Activated CD8-positive, alpha-beta memory T cell treated with anti-CD3 and anti-CD28 coated beads for 4 hours (primary cell): ENCODE results near the gene ELF5.
A peak's percentile ranks its signal among the peaks of the same experiment; 100 is the strongest.

Source experiments
- DNase-seq, 2 donors: peaks; one replicate each; pipeline ENCODE4 v3.0.0-alpha.2; 2020; ENCODE audit warnings: low read depth in 2 of 2

Gene ELF5

DNA sequence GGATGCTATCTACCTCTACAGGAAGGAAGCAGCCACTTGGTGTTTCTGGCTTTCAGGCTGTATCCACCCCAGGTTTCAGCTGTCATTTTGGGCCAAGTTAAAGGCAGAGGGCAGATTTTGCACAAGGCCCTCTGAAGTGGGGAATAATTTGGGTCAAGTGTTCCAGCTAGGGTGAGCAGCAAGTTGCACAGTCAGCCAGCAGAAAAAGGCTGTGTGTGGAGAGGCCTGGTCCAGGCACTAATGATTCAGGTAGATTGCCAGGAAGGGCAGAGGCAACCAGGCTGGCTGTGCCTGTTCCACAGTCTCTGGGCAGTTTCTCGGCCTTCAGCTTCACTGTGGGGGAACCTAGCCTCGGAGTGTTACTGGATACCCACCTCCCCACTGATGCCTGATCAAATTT is 8.6 kb upstream of the ELF5 start:
- no peak for DNase-seq

DNA sequence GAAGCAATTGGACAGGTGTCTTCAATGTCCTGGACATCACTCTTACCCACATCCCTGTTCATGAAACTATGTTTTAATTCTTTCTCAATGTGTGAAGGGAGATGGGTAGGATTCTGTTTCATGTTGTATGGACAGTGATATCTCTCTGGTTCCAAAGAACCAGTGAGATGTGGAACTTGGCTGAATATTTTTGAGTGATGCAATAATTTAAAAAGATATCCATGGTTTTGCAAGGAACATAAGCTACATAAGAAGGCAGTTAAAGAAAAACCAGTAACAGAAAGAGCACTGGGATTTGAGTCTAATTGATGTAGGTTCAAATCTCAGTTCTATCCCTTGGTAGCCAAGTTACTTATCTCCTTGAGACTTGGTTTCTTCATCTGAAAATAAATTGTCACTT is 7.7 kb upstream of the ELF5 start:
- DNase-seq, result no peak

DNA sequence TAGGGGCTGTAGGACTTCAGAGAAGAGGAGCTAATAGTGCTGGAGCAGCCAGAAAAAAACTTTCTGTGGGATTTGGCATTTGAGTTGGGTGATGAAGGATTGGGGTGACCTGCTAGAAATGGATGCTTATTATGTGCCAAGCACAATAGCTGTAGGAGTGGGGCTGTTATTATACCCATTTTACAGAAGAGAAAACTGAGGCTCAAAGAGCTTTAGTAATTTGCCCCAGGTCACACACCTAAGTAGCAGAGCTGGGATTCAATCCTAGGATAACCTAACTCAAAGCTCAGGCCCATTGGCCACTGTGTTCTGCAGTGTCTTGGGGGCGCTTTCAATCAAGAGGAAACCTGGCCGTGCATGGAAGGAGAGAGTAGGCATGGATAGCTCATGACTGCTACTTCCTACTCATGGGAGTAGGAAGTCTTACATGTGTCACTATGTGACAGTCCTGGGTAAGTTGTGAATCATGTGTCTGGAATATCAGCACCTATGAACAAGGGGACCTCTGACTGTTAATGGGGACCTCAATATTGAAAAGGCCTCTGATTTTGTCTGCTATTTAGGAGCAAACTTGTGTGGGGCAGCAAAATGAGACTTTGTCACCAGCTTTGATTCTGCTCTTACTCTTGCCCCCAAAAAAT is 6.1 kb upstream of the ELF5 start:
- DNase-seq, result no peak

DNA sequence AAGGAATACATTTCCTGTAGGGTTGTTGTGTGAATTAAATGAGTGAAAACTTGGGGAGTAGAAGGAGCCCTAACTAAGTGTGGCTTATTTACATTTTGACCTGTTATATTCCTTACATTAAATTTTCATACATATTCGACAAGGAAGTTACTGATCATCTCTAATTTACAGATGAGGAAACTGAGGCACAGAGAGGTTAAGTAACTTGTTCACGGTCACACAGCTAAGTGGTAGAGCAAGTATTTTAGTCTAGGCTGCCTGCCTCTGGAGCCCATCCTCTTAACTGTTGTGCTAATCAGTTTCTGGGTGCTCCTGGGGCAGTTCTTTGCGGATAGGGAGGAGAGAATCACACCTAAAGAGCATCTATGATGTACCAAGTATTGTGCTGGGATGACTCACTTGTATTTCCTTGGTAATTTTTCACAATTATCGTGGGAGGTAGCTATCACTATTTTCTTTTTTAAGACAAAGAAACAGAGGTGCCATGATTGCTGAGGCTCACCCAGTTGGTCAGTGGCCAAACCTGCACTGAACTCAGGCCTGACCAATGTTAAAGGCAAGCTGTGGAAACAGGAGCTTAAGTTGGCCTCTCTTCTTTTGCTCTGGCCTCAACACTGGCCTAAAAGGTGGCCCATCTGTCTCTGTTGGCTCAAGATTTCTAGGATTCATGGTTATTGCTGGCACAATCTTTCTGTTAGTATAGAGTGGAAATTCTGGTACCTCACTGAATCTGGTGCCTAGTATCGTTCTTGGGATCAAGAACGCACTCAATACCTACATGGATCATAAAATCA is 2.9 kb upstream of the ELF5 start:
- no peak for DNase-seq

DNA sequence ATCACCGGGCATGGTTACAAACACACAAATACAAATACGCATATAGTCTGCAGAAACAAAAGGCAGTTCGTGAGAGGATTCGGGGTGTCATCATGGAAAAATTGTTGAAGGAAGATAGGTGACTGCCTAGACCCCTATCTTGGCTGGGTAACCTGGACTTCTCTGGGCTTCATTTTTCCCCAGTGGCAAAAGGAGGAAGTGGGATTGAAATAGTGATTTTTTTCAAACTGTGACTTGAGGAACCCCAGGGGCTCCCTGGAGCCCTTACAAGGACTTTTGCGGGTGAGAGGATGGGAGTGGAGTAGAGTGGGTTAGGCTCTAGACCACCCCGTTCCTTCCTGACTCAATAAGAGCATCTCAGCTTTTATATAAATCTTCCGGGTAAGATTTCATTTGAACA is 1.0 kb upstream of the ELF5 start:
- DNase-seq, result no peak

DNA sequence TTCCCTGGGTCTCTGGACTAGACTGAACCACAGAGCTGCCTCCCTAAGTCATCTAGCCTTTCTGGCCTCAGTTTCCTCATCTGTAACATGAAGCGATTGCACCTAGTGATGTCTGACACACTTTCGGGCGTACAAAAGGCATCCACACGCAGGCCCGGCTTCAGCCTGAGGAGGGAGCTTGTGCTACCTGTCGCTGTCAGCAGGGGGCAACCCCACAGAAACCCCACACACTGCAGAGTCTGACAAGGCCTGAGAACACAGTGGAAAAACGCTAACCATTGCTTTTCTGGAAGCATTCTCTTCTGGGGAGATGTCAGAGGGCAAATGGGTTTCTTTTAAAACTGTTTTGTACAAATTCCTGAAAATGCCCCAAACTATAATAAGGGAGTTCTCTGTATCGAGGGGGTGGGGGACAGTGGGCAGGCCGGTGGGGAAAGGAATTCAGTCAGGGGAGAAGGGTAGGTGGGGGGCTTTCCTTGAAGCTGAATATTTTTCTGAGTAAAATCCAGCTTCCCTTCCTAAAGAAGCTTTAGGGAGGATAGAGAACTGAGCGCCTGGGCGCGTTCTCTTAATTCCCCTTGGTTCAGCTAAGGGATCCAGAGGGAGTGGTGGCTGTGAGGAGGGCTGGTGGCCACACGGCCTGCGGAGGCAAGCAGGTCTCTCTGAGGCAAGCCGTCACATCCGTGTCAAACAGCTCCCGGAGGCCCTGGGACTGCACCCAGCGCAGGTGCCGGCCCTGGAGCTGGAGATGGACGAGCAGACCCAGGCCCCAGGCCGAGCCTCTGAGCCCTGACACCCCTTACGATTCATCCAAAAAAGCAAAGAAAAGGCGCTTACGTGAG is 533 bp downstream of the ELF5 start:
- peak; percentile 2 to 6 for DNase-seq

DNA sequence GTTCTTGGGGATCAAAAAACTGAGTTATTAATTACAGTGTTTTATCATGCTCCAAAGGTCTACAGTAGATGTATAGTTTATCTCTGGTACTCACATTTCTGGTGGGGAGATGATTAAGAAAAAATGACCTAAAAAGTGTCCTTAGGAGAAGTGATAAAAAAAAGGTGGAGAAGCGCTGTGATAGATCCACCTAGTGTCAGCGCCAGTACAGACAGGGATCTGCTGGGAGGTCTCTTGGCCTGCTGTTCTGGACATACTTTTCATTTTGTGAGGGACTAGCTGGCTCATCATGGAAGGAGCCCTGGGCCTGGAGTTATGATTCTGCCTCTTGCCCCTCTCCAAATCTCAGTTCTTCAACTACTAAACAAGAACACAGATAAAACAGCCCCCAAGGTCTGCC is 2.9 kb downstream of the ELF5 start:
- DNase-seq, result no peak

DNA sequence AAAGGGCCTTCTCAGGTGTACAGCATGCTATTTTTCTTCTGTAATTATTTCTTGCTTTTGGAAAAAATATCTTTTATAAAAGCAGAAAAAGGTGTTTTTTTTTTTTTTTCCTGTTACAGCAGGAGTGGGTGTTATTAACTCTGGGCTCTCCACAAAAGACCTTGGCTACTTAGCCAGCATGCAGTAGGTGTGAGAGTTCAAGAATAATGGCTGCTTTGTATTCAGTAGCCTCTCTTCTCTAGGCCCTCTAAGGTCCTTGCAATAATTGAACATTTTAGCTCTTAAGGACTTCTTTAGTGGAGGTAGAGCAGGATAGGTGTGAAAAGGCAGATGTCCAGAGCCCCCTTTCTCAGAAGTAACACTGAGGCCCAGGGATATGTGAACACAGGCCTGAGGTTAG is 3.4 kb downstream of the ELF5 start:
- DNase-seq, result no peak

DNA sequence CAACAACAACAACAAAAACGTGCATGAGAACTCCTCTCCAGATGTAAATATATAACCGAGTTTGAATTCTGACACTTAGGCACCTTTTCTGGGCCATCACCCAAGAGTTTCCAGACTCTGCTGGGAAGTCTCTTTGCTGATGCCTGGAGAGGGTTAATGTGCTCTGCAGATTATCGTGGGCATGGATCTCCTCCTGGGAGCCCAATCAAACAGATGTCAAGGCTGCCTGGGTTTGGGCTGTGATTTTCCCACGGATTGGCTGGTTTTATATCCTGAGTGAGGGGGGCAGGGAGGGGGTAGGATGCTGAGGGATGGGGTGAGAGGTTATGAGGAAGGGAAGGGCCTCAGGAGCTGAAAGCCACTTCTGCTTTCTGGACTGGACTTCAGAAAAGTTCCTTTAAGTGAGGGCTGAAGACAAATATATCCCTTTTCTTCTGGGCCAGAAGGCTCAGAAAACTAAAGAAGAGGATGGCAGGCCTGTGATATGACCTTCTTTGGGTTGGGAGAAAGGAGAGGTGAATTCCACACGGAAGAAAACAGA is 4.2 kb downstream of the ELF5 start:
- no peak for DNase-seq

DNA sequence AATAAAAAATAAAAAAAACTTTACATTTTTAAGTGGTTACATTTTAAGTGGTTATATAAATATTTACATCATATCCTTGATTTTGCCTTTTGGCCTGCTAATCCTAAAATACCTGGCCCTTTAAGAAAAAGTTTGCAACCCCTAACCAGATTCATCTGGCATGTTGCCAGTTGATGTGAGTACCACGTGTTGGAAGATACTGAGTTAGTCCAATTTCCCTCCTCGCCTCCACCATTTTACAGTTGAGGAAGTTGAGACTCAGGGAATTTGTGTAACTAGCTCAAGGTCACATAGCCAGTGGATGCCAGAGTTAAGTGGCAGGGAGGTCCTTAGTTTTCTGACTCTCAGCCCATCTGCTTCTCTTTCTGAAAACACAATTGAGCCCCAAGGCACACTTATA is 5.1 kb downstream of the ELF5 start:
- DNase-seq, result no peak

DNA sequence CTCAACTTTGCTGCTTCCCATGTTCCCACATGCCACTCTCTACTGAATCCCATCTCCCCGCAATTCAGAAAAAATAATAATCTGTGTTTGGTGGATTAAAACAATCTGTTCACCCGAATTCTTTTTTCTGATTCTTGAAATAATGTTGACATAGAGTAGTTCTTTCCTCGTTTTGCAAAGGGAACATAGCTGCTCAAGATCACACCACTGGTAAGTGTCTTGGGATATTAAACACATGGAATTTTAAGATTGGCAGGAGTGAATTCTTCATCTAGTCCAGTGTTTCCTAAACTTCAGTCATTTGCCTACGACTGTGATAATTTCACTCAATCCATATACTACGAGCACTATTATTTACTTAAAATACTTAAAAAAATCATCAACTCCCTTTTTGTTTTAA is 6.0 kb downstream of the ELF5 start:
- DNase-seq, result no peak

DNA sequence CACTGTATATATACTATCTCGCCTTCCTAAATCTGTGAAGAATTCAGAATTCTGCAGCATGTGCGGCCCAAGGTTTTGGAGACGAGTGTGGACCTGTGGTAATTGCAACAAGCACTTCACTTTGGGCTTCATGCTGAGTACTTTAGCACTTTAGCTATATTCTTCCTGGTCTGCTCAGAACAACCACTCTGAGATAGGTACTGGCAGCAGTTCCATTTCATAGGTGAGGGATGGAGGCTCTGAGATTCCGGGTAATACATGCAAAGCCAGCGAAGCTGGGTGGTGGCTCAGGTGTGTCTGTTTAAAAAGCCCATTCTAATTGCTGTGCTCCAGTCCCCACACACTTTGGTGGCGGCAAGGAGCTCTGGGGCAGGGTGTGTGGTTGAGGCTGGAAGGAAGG is 6.4 kb downstream of the ELF5 start:
- DNase-seq, result no peak

DNA sequence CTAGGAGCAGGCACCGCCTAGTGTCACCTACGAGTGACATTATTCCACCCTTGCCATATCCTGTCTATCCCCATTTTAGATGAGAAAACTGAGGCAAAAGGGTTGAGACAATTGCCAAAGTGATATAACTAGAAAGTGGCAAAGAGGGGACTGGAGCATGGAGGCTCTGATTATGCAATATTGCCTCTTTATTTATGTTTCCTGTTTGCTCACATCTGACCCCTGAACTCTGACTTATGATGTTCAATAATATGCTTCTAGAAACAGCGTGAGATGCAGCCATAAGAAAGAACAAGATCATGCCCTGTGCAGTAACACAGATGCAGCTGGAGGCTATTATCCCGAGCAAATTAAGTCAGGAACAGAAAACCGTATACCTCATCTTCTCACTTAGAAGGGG is 7.7 kb downstream of the ELF5 start:
- DNase-seq, result no peak

DNA sequence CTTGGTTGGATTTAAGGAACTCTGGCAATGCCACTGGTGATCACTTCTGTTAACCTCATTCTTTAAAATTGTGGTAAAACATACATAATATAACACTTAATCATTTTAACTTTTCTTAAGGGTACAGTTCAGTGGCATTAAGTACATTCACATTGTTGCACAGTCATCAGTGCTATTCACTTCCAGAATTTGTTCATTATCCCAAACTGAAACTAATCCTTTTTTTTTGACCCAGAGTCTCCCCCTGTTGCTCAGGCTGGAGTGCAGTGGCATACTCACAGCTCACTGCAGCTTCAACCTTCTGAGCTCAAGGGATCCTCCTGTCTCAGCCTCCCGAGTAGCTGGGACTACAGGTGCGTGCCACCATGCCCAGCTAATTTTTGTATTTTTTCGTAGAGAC is 10.6 kb downstream of the ELF5 start:
- DNase-seq, result no peak

DNA sequence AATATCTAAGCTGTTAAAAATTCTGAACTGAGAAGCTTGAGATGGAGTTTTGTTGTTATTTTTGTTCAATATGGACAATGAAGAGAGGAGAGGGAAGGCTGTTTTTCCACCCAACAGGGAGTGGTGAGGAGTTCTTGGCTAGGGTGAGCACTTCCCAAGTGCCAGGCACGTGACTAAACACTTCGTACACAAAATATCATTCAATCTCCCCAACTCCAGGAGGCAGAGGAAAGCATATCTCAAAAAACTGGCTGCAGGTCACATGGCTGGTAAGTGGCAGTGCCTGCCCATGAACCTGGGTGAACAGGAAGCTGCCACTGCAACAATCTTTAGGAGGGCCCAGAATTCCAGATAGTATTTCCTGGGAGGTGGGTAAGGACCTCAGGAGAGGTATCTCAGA is 11.6 kb downstream of the ELF5 start:
- DNase-seq, result no peak

DNA sequence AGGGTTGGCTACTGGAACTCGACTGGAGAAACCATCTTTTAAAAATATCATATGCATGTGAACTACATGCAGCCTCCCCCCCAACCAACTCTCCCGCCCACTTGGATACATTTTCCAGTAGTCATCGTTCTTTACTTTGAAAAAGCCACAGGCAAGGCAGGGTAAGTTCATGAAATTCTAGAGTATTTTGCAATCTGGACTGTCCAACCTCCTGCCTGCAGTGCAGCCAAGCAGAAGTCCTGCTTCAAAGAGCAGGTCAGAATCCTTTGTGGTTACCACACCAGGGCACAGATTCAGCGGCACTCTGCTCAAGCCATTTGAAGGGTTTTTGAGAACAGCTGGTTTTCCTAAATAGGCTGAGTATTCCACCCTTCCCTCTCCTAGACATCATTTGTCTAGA is 12.1 kb downstream of the ELF5 start:
- no peak for DNase-seq

DNA sequence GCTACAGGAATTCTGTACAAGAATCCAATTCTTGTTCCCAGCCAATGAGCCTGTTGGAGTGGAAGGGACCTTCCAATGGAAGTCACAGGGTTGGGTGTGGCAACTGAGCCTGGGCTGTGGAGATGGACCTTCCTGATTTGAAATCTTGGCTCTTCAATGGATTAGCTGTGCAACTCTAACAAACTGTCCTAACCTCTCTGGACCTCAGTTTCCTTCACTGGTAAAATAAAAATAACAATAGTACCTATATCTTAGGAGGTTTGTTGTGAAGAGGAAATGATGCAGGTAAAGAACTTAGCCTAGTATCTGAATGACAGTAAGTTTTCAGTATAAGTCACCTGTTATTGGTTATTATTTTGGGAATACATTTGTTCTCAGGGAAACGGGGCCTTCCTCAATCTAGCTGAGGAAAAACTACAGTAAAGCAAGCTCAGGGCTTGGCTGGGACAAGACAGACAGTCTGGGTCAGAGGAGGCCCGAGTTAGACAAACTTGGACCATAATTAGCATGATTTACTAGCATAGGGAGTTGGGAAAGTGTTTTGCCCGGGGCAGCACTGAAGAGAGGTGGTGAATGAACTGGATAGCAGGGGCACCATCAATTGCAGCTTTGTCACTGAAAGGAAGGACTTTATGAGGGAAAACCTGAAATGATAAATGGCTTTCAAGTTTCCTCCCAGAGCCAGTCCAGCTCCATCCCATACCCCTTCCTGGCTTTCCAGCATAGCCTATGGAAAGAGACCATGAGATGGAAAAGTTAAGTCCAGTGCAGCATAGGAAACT is 13.7 kb downstream of the ELF5 start:
- no peak for DNase-seq

DNA sequence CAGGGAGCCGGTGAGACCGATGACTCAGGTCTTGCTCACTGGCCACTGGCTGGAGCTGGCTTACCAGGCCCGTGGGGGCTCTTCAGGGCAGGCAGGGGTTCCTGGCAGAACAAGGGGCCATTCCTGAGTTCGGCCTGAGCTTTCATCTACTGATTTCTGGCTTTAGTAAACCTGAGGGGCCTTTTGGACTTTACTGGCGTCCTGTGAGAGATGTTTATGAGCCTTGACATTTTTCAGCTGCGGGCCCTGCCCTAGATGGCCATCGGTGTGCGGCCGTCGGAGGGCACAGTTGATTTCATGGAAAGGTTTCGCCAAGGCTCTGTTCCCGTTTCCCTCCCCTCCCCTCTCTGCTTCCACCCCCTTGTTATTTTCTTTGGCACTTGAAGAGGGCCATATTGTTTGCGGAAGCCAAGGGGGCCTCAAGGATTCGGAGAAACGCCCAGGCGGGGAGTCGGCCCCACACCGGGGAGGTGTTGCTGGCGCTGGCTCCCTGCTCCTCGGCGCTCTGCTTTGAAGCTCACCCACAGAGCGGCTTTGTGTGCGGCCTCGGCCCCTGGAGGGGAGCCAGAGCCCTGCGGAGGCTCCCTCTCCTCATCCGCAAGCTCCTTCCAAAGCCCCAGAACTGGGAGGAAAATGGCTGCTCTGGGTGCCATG is 17.7 kb downstream of the ELF5 start:
- no peak for DNase-seq

DNA sequence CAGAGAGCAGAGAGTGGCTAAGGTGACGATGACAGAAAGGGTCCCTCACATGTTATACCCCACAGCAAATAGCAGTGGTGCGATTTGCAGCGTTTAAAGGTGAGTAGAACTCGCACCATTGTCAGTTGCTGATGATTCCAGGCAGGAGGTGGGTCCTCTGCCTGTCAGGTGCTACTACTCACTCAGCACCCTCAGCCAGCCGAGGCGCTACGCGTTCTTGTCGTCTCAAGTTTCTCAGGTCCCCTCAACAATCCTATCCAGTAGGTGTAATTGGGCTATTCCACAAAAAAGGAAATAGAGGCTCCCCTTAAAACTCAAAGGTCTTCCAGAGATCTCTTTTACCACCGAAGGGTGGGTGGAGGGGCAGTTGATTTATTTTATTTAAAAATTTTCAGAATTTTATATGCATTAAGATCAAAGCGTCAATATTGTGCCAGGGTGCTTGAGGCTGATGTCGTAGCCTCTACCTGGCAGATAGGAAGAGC is 18.3 kb downstream of the ELF5 start:
- no peak for DNase-seq

DNA sequence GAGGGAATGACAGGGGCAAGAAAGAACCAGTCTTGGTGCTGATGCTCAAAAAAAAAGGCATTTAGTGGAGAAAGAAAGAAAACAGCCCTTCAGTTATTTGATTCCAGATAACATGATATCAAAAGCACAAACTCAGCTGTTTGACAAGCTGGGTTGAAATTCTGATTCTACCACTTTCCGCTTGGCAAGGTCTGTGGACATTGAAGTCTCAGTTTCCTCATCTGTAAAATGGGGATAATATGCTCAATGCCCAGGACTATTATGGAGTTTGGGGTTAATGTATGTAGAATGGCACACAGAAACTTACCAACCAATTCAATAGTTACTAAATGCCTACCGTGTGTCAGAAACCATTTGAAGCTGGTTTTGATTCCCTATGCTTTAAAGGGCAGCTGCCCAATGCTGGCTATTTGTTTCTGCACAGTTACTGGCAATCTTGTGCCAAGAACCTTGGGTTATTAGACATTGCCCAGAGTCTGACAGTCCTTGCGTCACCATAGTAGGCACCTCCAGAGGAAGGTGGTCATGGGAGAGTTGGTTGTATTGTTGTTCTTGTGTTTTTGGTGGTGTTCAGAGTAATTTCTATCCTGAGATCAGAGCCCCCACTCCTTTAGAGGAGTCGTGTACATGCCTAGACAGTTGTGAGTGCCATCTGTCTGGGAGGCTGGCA is 19.5 kb downstream of the ELF5 start:
- no peak for DNase-seq

DNA sequence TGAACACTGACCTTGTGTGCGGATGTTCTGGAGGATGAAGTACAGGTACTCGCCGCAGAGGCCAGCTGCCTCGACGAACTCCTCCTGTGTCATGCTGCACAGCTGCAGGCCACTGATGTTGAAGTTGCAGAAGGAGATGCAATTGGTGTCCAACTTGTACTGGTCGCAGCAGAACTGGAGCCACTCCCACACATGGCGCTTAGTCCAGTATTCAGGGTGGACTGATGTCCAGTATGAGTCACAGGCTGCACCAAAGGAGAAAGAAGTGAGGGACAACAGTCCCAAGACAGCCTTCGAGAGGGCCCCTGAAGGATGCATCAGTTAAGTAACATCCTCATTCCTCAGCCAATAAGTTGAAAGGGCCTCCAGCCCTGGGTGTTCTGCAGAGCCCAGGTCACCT is 20.1 kb downstream of the ELF5 start:
- no peak for DNase-seq
